Activated T-helper 17 cell treated with anti-CD3 and anti-CD28 coated beads, Interleukin-2, amount 50 U/mL, for 72 hours (primary cell): Measurements from ENCODE around the gene TNFRSF1B. TPM values are rescaled to one million over a fixed set of nuclear protein-coding genes. Genes with fewer than 3 reads are reported as not detected.

Experiments
- ATAC-seq: fragments of 150-1000 bp; cut with Tn5 transposase; replicated peaks from 2 replicates; pipeline ENCODE4 v1.10.0; 2021; ENCODE audit warnings: mild to moderate bottlenecking, moderate library complexity
- H3K27ac Mint-ChIP-seq: one replicate; pipeline ENCODE4 v1.8.0; 2022; ENCODE audit warnings: mixed read lengths
- H3K27me3 Mint-ChIP-seq: one replicate; pipeline ENCODE4 v1.8.0; 2022; ENCODE audit warnings: mixed read lengths
- H3K36me3 Mint-ChIP-seq: one replicate; pipeline ENCODE4 v1.8.0; 2022; ENCODE audit warnings: low read depth, mild to moderate bottlenecking, mixed read lengths
- H3K4me1 Mint-ChIP-seq: one replicate; pipeline ENCODE4 v1.8.0; 2022; ENCODE audit warnings: mixed read lengths
- H3K4me3 Mint-ChIP-seq: one replicate; pipeline ENCODE4 v1.8.0; 2022; ENCODE audit warnings: mild to moderate bottlenecking, mixed read lengths
- H3K9me3 Mint-ChIP-seq: one replicate; pipeline ENCODE4 v1.8.0; 2022; ENCODE audit warnings: mixed read lengths
- total RNA-seq, 2 donors: library from RNA; stranded (reverse); gene quantifications; one replicate each; pipeline ENCODE4 v1.2.3, GENCODE V29; 2022

Gene TNFRSF1B
- total RNA-seq, 2 donors from 2014 or later, result 291 to 379 TPM

DNA sequence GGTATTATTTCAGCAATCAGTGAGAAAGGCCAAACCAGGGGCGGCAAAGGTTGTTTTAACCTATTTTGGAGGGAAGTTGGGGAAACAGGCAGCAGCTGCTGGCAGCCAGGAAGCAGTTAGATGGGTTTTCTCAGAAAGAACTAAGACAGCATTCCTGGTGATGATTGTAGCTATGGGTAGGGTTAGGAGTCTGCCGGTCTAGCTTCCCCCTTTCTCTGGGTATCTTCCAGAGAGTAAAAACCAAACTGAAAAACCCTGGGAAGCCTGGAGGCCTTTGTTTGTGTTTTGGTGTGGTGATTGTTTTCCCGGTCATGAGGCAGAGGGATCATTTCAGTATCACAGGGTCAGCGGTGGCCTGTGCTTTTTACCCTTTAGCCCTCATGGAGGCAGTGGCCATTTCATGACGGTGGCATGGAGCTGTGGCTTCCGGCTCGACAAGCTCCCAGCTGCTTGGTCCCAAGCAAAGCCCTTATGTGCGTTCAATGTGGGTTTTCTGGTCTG is 19.5 kb upstream of the TNFRSF1B start:
- H3K27ac Mint-ChIP-seq, result peak overlapping the region; percentile 86
- ATAC-seq, result no peak
- H3K4me1 Mint-ChIP-seq, result peaks cover 53% of the 10 kb centered on the region
- H3K4me3 Mint-ChIP-seq, result peak overlapping the region; percentile 69
- H3K9me3 Mint-ChIP-seq, result peaks cover 3% of the 10 kb centered on the region
- H3K36me3 Mint-ChIP-seq, result peaks cover 16% of the 10 kb centered on the region
- no peaks in the 10 kb centered on the region for H3K27me3 Mint-ChIP-seq

DNA sequence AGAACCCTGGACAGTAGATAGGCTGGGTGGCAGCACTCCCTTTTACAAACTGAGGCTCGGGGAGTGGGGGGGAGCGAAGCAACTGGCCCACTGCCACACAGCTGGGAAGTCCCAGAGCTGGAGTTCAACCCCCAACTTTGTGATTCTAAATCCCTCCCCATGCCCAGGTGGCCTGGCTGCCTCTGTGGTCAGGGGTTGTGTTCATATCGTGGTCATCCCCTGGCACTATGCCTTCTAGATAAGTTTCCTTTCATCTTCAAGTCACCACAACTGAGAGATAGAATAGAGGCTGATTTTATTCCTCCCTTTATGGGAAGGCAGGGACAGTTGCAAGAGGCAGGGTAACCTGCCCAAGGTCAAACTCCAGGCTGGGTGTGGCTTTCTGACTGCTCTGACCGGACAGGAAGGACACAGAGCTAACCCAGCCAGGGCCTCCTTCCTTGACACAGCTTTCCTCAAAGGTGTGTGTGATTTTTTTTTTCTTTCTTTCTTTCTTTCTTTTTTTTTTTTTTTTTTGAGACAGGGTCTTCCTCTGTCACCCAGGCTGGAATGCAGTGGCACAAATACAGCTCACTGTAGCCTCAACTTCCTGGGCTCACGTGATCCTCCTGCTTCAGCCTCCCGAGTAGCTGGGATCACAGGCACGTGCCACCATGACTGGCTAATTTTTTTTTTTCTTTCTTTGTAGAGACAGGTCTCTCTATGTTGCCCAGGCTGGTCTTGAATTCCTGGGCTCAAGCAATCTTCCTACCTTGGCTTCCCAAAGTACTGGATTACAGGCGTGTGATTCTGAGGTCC is 18.4 kb upstream of the TNFRSF1B start:
- peak; percentile 7 for ATAC-seq

DNA sequence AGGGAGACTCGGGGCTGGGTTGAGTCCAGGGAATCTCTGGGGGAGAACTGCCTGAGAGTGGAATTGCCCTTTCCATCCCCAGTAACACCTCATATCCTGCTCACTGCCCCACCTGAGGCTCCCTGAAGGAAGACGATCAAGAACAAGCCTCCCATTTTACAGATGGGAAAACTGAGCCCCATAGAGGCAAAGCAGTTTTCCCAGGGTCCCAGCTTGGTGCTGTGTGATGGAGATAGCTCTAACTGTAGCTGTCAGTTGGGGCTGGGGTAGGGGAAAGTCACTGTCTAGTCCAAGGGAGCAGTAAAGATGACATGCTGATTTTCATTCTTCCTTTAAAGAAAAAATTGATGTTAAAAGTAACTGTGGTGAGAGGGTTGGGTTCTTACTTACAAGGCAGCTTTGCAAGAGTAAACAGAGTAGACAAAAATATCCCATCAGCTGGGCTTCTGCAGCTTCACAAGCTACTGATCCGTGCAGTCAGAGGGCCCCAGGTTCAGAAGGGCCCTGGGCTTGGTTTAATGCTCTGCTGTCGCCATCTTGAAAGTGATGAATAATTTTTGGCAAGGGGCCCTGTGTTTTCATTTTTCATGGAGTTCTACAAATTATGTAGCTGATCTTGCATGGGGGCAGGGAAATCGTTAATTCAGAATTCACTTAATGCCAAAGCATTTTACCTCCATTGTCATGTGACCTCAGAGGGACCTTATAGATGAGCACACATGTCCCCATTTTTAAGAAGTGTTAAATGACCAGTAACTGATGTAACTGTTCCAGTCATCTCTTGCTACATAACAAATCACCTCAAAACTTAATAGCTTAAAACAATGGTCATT is 17.6 kb upstream of the TNFRSF1B start:
- Mint-ChIP-seq H3K27ac (peak overlapping the region; percentile 86), H3K9me3 (peaks cover 3% of the 10 kb centered on the region), H3K27me3 (no peaks in the 10 kb centered on the region), H3K36me3 (peaks cover 4% of the 10 kb centered on the region), H3K4me1 (peaks cover 53% of the 10 kb centered on the region), H3K4me3 (peak overlapping the region; percentile 69)
- no peak for ATAC-seq

More for the DNA sequence above, 18.4 kb upstream of the TNFRSF1B start:
- Mint-ChIP-seq H3K27ac (peak overlapping the region; percentile 86), H3K4me1 (peaks cover 56% of the 10 kb centered on the region), H3K27me3 (no peaks in the 10 kb centered on the region), H3K9me3 (peaks cover 3% of the 10 kb centered on the region), H3K4me3 (peak overlapping the region; percentile 69), H3K36me3 (peaks cover 12% of the 10 kb centered on the region)

DNA sequence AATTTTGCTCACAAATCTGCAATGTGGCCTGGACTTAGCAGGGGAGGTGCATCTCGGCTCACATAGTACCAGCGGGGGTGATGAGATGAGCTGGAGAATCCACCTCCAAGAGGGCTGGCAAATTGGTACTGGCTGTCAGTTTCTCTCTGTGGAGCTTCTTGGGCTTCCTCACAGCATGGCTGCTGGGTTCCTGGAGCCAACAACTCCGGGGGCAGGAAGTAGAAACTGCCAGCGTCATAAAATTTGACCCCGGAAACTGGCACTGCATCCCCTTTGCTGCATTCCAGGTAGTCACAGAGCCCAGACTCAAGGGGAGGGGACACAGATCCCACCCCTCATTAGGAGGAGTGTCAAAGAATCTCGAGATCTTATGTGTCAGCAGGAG is 17.0 kb upstream of the TNFRSF1B start:
- no peaks in the 10 kb centered on the region for H3K27me3 Mint-ChIP-seq
- H3K36me3 Mint-ChIP-seq, result peaks cover 4% of the 10 kb centered on the region
- peaks cover 53% of the 10 kb centered on the region for H3K4me1 Mint-ChIP-seq
- H3K27ac Mint-ChIP-seq, result peak overlapping the region; percentile 86
- ATAC-seq, result no peak
- peaks cover 3% of the 10 kb centered on the region for H3K9me3 Mint-ChIP-seq
- peak overlapping the region; percentile 69 for H3K4me3 Mint-ChIP-seq

DNA sequence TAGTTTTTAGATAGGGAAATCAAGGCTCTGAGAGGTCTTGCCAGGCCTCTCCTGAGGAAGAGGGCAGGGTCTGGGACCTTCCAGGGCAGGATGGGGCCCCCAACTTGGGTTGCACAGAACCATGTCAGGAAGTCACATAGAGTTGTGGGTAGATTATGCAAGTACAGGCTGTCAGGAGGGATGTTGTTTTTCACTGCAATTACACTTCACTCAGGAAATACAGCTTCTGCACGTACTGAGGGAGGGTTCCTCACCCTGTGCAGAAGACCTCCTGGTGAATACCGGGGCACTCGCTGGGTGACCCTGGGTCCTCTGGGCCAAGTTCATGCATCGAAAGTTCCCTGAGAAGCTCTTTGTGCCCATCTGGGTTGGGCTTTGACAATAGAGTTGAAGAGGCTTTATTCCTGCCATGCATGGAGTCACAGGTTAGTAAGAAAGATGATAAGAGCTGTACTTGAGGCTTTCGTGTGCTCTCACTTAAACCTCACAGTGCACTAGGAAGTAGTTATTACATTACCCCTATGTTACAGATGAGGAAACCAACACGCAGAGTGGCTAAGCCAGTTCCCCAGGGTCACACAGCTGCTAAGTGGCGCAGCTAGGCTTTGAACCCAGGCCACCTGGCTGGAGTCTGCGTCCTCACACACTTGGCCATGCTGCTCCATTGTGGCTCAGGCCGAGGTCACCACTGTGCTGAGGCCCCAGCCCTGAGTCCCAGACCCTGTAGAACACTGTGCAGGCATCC is 16.2 kb upstream of the TNFRSF1B start:
- Mint-ChIP-seq H3K4me3 (peak overlapping the region; percentile 69), H3K27me3 (no peaks in the 10 kb centered on the region), H3K27ac (peak overlapping the region; percentile 86), H3K4me1 (peaks cover 61% of the 10 kb centered on the region), H3K9me3 (peaks cover 3% of the 10 kb centered on the region), H3K36me3 (peaks cover 4% of the 10 kb centered on the region)
- ATAC-seq, result peak; percentile 62

DNA sequence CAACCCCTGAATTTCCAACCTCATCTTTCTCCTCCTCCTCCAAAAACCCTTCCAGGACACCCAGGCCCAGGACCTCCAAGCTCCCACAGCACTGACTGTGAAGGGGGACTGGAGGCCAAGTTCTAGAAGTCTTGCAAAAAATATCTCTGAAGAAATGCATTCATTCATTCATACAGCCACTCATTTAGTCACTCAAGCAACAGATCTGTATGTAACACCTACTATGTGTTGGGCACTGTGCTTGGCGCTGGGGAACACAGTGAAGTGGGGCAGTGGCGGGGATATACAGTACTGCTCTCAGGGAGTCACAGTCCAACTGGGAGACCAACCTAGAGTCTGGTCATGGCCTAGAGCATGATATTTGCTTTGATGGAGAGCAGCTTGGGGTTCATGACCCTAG is 15.3 kb upstream of the TNFRSF1B start:
- Mint-ChIP-seq H3K4me3 (peak overlapping the region; percentile 69), H3K9me3 (peaks cover 3% of the 10 kb centered on the region), H3K36me3 (peaks cover 4% of the 10 kb centered on the region), H3K27ac (peak overlapping the region; percentile 86), H3K4me1 (peaks cover 59% of the 10 kb centered on the region), H3K27me3 (no peaks in the 10 kb centered on the region)
- ATAC-seq, result no peak

DNA sequence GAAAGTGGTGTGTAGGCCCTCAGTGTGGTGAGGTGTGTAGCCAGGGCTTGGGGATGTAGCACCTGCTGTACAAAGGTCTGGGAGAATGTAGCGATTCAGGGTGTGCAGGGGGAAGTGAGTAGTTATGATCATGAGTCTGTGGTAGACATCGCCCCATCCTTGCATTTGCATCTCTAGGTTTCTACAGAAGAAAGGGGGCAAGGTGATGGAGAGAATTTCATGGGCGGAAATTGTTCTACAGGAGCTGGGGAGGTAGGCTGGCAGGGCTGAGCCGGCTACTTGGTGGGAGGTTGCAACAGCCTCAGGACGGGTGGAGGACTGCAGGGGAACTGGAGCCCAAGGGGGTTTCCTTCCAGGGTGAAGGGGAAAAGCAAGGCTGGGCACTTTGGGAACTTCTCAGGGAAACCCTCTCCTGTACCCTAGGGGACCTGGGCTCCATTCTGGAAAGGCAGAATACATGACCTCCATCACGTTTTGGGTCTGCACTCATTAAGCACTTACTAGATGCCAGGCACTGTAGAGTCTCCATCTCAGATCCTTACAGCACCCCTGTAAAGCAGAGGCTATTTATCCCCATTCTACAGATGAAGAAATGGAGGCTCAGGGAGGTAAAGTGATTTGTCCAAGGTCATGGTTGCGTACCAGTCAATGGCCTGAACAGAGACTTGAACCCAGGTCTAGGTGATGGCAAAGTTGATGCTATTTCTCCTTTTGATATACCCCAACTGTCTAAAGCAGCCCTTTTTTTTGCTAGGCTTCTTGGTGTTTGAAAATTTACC is 14.5 kb upstream of the TNFRSF1B start:
- peak overlapping the region; percentile 69 for H3K4me3 Mint-ChIP-seq

DNA sequence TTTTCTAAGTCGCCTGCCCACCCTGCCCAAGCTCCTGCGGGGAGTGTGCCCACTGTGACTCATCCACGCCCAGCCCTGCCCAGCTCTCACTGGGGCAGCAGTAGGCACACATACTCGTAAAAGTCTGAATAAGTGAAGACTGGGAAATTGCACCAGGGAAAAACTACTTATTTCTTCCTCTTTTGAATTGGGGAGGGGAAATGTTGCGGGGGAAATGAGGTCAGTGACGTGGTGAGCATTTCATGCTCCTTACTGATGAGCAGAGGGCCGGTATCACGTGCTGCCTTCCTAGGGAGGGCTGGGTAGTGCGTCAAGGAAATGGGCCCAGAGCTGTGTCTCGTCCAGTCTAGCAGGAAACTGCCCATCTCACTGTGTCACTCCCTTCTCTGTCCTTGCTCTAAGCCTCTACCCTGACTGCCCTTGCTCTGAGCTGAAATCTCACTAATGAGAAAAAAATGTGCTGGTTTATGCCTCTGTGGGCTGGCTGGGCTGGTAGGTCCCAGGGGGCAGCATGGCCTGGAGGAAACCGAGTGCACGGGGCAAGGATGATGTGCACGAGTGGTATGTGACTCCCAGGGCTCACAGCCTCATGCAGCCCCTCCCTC is 13.5 kb upstream of the TNFRSF1B start:
- peaks cover 4% of the 10 kb centered on the region for H3K36me3 Mint-ChIP-seq
- H3K27me3 Mint-ChIP-seq, result no peaks in the 10 kb centered on the region
- ATAC-seq, result peak; percentile 28
- H3K4me3 Mint-ChIP-seq, result peak overlapping the region; percentile 69
- H3K27ac Mint-ChIP-seq, result peak overlapping the region; percentile 86
- H3K4me1 Mint-ChIP-seq, result peaks cover 63% of the 10 kb centered on the region
- H3K9me3 Mint-ChIP-seq, result peaks cover 3% of the 10 kb centered on the region

More for the DNA sequence above, 14.5 kb upstream of the TNFRSF1B start:
- Mint-ChIP-seq H3K9me3 (peaks cover 3% of the 10 kb centered on the region), H3K36me3 (peaks cover 4% of the 10 kb centered on the region), H3K27ac (peak overlapping the region; percentile 86), H3K4me1 (peaks cover 54% of the 10 kb centered on the region), H3K27me3 (no peaks in the 10 kb centered on the region)
- ATAC-seq, result peak; percentile 43

DNA sequence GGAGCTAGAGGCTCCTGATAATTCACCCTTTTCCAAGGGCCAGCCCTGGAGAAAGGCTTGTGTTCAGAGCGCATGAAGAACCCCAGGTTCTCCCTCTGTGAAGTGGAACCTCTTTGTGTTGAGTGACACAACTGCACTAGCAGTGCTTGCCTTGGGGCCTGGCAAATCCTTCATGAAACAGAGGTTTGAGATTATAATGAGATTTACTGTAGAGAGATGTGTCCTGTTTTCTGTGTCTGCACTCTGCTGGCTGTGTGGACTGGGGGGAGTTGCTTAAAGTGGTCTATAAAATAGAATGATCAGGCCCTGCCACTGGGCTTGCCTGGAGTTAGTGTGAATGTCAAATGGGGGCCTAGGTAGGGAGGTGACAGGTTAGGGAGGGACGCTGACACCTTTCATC is 11.5 kb upstream of the TNFRSF1B start:
- H3K27me3 Mint-ChIP-seq, result no peaks in the 10 kb centered on the region
- peak overlapping the region; percentile 33 for H3K4me3 Mint-ChIP-seq
- peaks cover 63% of the 10 kb centered on the region for H3K4me1 Mint-ChIP-seq
- peak overlapping the region; percentile 82 for H3K27ac Mint-ChIP-seq
- no peak for ATAC-seq
- H3K36me3 Mint-ChIP-seq, result no peaks in the 10 kb centered on the region
- H3K9me3 Mint-ChIP-seq, result no peaks in the 10 kb centered on the region

DNA sequence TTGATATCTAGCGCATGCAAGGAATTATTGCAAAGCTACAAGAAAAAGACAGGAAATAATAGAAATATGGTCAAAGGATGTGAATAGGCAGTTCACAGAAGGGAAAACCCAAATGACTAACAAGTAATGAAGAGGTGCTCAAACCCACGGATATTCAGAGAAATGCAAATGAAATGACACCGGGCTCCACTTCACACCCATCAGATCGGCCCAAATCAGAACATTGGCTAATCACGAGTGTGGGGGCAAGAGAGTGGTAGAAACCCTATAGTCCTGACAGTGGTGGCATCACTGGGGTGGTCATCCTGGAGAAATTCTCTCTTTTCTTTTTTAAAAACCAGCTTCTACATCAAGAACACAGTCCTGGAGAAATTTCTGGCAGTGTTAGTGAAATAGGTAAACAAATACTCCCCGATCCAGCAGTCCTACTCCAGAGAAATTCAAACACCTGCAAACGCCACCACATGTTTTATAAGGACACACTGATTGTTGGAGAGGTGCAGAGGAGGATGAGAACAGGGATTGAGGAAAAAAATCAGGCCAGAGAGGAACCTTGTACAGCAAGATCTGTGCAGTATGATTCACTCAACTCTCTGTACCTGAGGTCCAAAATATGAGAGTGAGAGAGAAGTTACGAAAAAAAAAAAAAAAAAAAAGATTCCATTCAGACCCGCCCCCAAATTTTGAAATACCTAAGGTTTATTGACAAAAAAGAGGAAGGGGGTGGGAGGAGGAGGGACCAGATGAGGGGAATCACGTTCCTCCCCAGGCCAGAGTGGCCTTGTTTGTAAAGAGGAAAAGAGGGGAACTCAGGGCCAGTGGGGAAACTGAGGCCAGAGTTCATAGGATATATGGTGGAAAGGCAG is 9.2 kb upstream of the TNFRSF1B start:
- Mint-ChIP-seq H3K9me3 (no peaks in the 10 kb centered on the region), H3K4me1 (peaks cover 53% of the 10 kb centered on the region), H3K4me3 (peak overlapping the region; percentile 78), H3K27me3 (no peaks in the 10 kb centered on the region), H3K36me3 (no peaks in the 10 kb centered on the region), H3K27ac (peak overlapping the region; percentile 95)
- ATAC-seq, result peak; percentile 69

DNA sequence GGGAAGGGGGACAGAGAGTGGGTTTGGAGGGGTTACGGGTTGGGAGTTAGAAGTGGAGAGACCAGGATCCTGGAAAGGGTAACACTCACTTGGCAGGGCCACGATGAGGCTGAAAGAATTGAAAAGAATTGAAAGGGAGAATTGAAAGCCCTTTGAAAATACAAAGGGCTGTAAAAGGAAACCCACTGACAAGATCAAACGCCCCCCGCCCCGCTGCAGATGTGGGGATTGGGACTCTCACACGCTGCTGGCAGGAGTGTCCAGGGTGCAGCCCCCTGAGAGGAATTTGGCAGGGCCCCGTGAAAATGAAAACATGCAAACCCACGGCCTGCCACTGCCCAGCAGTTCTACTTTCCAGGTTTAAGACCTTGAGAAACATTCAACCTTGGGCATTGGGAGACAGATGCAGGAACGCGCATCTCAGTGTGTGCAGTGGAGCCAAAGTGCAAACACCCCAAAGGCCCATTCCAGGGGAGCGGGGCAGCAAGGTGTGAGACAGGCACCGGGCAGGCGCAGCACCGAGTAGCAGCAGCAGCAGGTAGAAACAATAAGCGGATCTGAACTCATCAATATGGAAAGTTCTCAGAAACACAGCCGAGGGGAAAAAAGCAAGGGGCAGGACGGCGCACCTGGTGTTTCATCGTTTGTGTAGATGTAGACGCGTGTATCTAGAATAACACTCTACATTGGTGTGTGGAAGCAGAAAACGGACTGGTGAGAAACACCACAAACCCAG is 8.3 kb upstream of the TNFRSF1B start:
- Mint-ChIP-seq H3K4me3 (peak overlapping the region; percentile 78), H3K36me3 (no peaks in the 10 kb centered on the region), H3K27me3 (no peaks in the 10 kb centered on the region), H3K4me1 (peaks cover 55% of the 10 kb centered on the region), H3K27ac (peak overlapping the region; percentile 95), H3K9me3 (no peaks in the 10 kb centered on the region)
- peak; percentile 4 for ATAC-seq

DNA sequence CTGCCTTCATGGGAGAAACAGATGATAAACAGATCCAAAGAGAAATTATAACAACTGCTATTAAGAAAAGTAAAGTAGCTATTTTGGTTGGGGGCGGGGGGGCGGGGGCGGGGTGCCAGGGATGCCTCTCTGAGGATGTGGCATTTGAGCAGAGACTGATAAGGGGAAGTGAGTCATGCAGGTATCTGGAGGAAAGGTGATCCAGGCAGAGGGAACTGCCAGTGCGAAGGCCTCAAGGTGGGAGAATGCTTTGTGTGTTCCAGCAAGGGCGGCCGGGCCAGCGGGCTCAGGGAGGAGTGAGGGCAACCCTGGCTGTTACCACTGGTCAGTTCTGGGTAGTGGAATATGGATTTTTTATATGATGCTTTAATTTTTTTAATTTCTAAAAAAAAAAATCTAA is 7.0 kb upstream of the TNFRSF1B start:
- peaks cover 52% of the 10 kb centered on the region for H3K4me1 Mint-ChIP-seq
- peak overlapping the region; percentile 78 for H3K4me3 Mint-ChIP-seq
- H3K27ac Mint-ChIP-seq, result peak overlapping the region; percentile 86
- ATAC-seq, result no peak
- no peaks in the 10 kb centered on the region for H3K9me3 Mint-ChIP-seq
- no peaks in the 10 kb centered on the region for H3K27me3 Mint-ChIP-seq
- no peaks in the 10 kb centered on the region for H3K36me3 Mint-ChIP-seq
